ENCODE data around the gene CRPPA.
"Not testable (repeated sequence)": the region's sequence is repeated elsewhere in the genome, so short reads cannot be mapped to it uniquely, and the experiment has no call there.

The CRPPA gene

DNA sequence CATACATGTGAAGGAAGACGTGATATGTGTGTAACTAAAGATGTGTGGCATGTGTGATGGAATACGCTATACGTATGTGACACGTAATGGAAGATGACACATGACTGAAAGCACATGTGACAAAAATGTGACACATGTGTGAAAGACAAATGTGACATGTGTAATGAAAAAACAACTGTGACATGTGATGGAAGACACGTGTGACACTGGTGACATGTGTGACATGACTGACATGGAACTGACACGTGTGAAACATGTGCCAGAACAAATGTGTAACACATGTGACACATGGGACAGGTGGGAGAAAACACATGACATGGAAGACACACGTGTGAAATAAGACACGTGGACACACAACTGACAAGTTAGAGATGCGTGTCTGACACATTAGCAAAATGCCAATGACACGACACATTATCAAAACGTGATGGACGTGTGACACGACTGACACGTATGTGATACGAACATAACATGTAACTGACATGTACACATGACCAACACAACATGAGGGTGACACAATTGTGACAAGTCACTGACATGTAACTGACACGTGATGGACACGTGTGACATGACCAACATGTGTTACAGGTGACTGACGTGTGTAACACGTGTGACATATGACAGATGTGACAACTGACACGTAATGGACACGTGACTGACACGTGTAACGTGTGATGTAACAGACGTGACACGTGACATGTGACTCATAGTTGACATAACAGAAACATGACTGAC, 24.4 kb downstream of the CRPPA start:
- DNase-seq, result no peak

DNA sequence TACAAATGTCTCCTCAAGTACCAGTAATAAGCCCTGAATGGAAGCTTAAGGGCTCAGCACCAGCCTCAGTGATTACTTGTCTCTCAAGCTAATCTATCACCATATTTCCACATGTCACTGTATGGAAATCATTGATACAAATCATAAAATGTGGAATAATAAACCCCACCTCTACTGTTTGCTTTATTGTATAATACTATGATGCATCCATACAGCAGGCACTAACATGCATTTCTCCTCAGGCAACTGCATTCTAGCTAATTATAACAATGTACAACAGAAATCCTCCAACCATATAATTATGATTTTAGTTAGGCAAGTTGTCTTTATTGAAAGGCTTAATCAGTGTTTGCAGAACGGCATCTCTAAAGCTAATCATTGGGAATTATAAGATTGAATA, 26.2 kb downstream of the CRPPA start:
- no peak for DNase-seq

DNA sequence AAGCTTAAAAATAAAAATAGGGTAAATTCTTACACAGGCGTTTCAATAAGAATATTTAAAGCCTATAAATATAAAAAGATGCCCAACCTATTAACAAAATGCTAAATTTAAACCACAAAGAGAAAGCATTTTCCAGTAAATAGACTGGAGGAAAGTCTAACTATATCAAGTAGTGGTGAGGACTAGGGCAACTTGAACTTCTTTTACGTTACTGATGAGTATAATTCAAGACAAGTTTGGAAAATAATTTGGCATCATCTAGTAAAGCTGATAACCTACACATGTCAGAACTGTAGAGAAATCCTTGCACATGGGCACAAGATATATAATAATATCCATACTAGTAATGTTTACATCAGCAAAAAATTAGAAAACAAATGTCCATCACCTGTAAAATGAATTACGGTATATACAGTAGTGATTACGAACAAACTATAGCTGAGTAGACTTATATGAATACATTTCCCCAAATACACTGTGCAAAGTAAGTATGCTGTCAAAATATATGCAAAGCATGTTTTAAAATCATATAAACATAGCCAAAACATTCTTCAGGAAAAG, 27.4 kb downstream of the CRPPA start:
- DNase-seq, result no peak

DNA sequence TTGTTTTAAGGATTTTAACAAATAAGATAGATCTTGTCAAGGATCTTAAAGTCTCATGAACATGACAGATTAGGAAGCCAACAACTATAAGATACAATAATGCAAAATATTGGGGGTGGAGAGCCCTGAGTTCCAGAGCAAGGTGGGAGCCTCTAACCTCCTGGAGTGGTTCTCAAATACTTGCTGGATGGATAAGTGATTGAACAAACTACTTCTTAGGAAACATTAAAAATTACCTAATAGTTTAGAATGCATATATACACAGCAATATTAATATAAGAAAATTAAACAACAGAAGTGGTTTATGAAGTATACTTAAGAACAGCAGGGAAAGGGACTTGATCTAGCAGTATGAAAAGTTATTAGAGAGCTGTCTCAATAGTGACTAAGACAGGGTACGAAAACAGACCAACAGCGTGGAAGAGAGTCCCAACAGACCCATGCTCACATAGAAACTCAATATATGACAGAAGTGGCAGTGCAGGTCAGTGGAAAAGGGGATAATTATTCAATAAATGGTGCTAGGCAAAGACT, 28.3 kb downstream of the CRPPA start:
- DNase-seq, result no peak

DNA sequence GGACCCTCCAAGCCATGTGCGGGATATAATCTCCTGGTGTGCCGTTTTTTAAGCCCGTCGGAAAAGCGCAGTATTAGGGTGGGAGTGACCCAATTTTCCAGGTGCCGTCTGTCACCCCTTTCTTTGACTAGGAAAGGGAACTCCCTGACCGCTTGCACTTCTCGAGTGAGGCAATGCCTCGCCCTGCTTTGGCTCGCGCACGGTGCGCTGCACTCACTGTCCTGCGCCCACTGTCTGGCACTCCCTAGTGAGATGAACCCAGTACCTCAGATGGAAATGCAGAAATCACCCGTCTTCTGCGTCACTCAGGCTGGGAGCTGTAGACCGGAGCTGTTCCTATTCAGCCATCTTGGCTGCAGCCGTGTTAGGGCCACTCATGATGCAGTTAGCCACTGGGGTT, 37.6 kb downstream of the CRPPA start:
- DNase-seq, result not testable (repeated sequence)

DNA sequence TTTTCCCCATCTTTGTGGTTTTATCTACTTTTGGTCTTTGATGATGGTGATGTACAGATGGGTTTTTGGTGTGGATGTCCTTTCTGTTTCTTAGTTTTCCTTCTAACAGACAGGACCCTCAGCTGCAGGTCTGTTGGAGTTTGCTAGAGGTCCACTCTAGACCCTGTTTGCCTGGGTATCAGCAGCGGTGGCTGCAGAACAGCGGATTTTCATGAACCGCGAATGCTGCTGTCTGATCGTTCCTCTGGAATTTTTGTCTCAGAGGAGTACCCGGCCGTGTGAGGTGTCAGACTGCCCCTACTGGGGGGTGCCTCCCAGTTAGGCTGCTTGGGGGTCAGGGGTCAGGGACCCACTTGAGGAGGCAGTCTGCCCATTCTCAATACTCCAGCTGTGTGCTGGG, 38.2 kb downstream of the CRPPA start:
- DNase-seq, result not testable (repeated sequence)

Data from fibroblast of skin of right quadriceps (primary cell).